Stomach (tissue), 9 donors: ENCODE data around the gene KSR2. TPM values are rescaled to one million over a fixed set of nuclear protein-coding genes. Genes with fewer than 3 reads are reported as not detected.

Experiments used
- DNase-seq, 2 donors: peaks; one replicate each; pipeline versions ENCODE4 v3.0.0 to v3.0.0-alpha.2; 2013 to 2019
- H3K27ac ChIP-seq, 5 donors: fragments of 200-600 bp in 4 of 5; sonication (generic) in 4 of 5; one replicate each; pipeline ENCODE4 v1.5.1; 2013 to 2019; ENCODE audit warnings: mild to moderate bottlenecking in 1 of 5, moderate library complexity in 1 of 5
- H3K27me3 ChIP-seq, 3 donors: fragments of 200-600 bp; sonication (generic); one replicate each; pipeline ENCODE4 v1.5.1; 2017 to 2019; ENCODE audit warnings: mixed run types in 1 of 3
- H3K36me3 ChIP-seq, 4 donors: fragments of 200-600 bp; sonication (generic); 1 replicate in 3 of 4; 2 replicates in 1 of 4; pipeline ENCODE4 v1.5.1; 2016 to 2019
- H3K4me1 ChIP-seq, 4 donors: fragments of 200-600 bp; sonication (generic); one replicate each; pipeline ENCODE4 v1.5.1; 2016 to 2019
- H3K4me3 ChIP-seq, 4 donors: fragments of 200-600 bp; sonication (generic) in 3 of 4; one replicate each; pipeline ENCODE4 v1.5.1; 2016 to 2019; ENCODE audit warnings: mild to moderate bottlenecking in 1 of 4
- H3K9me3 ChIP-seq, 4 donors: fragments of 200-600 bp; sonication (generic); one replicate each; pipeline ENCODE4 v1.5.1; 2016 to 2019
- EP300 ChIP-seq: sonication (generic); formaldehyde crosslinking; IDR thresholded peaks from one replicate; pipeline ENCODE4 v1.6.1; 2017; ENCODE audit warnings: antibody characterized with exemption
- POLR2A ChIP-seq, 4 donors: fragments of 450-650 bp; IDR thresholded peaks; one replicate each; pipeline ENCODE4 v1.6.1; 2016; ENCODE audit warnings: antibody characterized with exemption in 4 of 4, control low read depth in 2 of 4, mild to moderate bottlenecking in 1 of 4, moderate library complexity in 1 of 4
- POLR2AphosphoS5 ChIP-seq, 3 donors: sonication (generic); formaldehyde crosslinking; IDR thresholded peaks; one replicate each; pipeline ENCODE4 v1.6.1; 2016; ENCODE audit warnings: antibody characterized with exemption in 3 of 3
- WGBS, 5 donors: extraction: QIAGEN DNeasy Blood & Tissue Kit in 3 of 5; methylation state at CpG; one replicate each; pipeline versions ENCODE4 v1.1.5 to v1.1.7; 2013 to 2018; 5-methylcytosine and 5-hydroxymethylcytosine counted together
- intact Hi-C: fragments of 100-400 bp; cut with DNase I; formaldehyde crosslinking; loops from one replicate; pipeline ENCODE4 v1.15.1; 2023; ENCODE audit warnings: low total_unique reads
- polyA plus RNA-seq, 3 donors: library from polyadenylated mRNA; stranded (reverse); fragments of 200-250 nt; gene quantifications; one replicate each; pipeline ENCODE4 v1.2.3, GENCODE V29; 2013
- total RNA-seq, 5 donors: library from RNA; depleted of rRNA; stranded (reverse); fragments of >200 nt; gene quantifications; one replicate each; pipeline versions ENCODE4 v1.1.0 to v1.2.3, GENCODE V29; 2014 to 2016
- TF ChIP-seq, protein P1 (sequence below), 7 experiments: fragments of 450-650 bp in 4 of 7; fragments of 200-600 bp in 3 of 7; sonication (generic) in 3 of 7; IDR thresholded peaks; one replicate each; pipeline ENCODE4 v1.5.1; 2016 to 2019; ENCODE audit warnings: antibody characterized with exemption in 7 of 7, control low read depth in 2 of 7, mild to moderate bottlenecking in 1 of 7
- donor health status: healthy with polysubstance abuse.
- donor health status: Bipolar disorder and iron deficiency.
- donor health status: healthy.

The KSR2 gene
- total and polyA plus RNA-seq, 8 donors, result 0.03 to 1.4 (median 0.26) TPM; not detected in 2

DNA sequence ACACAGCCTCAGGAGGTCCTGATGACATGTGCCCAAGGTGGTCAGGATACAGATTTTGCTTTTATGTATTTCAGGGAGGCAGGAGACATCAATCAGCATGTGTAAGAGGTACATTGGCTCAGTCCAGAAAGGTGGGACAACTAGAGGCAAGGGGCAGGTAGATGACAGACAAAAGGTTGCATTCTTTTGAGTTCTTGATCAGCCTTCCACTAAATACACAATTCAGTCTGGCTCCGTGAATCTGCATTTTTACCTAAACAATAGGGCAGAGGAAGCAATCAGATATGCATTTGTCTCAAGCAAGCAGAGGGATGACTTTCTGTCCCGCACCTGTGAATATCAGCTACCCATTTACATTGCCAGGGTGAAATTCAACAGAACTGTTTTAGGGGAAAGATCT lies 178.6 kb downstream of the KSR2 start:
- intact Hi-C loops, result no loop called here
- DNase-seq, result no peak
- no peaks in the 10 kb centered on the region for H3K4me1 ChIP-seq
- H3K27me3 ChIP-seq, result peaks cover 0 to 4% (median 0%) of the 10 kb centered on the region in 3 donors
- no peak overlapping the region for H3K27ac ChIP-seq
- no peaks in the 10 kb centered on the region for H3K9me3 ChIP-seq
- TF ChIP-seq, protein P1, sequence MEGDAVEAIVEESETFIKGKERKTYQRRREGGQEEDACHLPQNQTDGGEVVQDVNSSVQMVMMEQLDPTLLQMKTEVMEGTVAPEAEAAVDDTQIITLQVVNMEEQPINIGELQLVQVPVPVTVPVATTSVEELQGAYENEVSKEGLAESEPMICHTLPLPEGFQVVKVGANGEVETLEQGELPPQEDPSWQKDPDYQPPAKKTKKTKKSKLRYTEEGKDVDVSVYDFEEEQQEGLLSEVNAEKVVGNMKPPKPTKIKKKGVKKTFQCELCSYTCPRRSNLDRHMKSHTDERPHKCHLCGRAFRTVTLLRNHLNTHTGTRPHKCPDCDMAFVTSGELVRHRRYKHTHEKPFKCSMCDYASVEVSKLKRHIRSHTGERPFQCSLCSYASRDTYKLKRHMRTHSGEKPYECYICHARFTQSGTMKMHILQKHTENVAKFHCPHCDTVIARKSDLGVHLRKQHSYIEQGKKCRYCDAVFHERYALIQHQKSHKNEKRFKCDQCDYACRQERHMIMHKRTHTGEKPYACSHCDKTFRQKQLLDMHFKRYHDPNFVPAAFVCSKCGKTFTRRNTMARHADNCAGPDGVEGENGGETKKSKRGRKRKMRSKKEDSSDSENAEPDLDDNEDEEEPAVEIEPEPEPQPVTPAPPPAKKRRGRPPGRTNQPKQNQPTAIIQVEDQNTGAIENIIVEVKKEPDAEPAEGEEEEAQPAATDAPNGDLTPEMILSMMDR (IDR thresholded peaks at IDR 0.05), result no peak
- TF ChIP-seq POLR2AphosphoS5 (IDR thresholded peaks at IDR 0.05) (no peak), POLR2A (IDR thresholded peaks at IDR 0.05) (no peak), EP300 (no peak)
- WGBS, 5 donors, result 23 to 39% (median 35%) methylated on average over 2 of the region's 2 CpGs
- no peaks in the 10 kb centered on the region for H3K36me3 ChIP-seq
- no peak overlapping the region for H3K4me3 ChIP-seq

DNA sequence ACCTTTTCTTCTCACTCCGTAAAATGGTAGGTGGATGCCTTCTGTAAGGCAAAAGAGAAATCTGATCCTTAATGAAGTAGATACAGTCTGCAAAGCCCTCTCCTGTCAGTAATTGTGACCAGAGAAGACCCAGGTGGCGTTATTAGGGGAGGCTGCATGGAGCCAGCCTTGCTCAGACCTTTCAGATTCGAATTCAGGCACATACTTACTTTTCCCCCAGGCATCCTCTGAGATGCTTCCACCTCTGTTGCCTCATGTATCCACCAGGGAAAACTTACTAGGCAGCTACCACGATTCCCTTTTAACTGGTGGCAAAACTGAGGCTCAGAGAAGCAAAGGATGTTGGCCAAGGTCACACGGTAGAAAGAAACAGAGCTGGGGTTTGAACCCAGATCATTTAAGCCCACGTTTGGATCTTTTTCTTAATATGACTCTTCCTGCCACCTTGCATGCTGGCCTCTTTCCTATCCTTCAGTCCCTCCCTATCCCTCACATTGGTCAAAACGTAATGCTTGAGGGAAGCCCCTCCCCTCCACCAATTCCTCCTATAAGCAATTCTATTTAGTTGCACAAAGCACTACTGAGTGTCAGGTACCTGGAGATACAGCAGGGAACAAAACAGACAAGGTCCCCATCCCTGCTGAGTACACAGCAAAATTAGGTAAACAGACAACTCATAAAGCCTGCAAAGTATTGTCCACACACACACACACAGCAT lies 179.4 kb downstream of the KSR2 start:
- intact Hi-C loops, result no loop called here
- H3K4me1 ChIP-seq, result no peaks in the 10 kb centered on the region
- 39 to 55% (median 47%) methylated on average over 7 of the region's 7 CpGs for WGBS, 5 donors
- no peak overlapping the region for H3K27ac ChIP-seq
- TF ChIP-seq, protein P1 (IDR thresholded peaks at IDR 0.05), result no peak
- TF ChIP-seq POLR2AphosphoS5 (IDR thresholded peaks at IDR 0.05) (no peak), EP300 (no peak), POLR2A (IDR thresholded peaks at IDR 0.05) (no peak)
- DNase-seq, result no peak
- no peaks in the 10 kb centered on the region for H3K36me3 ChIP-seq
- no peak overlapping the region for H3K4me3 ChIP-seq
- peaks cover 0 to 4% (median 0%) of the 10 kb centered on the region in 3 donors for H3K27me3 ChIP-seq
- no peaks in the 10 kb centered on the region for H3K9me3 ChIP-seq

DNA sequence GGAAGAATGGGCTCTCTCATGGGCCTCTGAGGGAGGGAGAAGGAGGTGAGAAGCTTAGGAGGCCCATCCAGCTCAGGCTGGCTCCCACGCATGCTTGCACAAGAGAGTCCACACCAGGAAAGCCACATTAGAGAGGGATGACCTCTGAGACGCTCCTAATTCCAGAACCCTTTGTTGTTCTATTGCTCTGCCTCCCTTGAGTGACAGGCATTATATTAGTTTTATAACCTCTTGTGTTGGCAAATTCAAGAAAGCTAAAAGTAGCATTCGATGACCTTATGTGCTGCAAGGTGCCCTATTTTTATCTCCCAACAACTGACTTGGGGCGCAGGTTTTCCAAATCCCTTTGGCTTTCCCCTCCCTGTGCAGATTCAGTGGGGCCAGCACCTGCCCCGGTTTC lies 190.1 kb downstream of the KSR2 start:
- no peak for TF ChIP-seq EP300
- no peak for TF ChIP-seq POLR2AphosphoS5 (IDR thresholded peaks at IDR 0.05)
- no peak for TF ChIP-seq POLR2A (IDR thresholded peaks at IDR 0.05)
- TF ChIP-seq, protein P1 (IDR thresholded peaks at IDR 0.05), result no peak
- WGBS, 5 donors, result 72 to 85% (median 77%) methylated on average over 5 of the region's 5 CpGs
- intact Hi-C loops, result no loop called here
- H3K27me3 ChIP-seq, result no peaks in the 10 kb centered on the region
- no peak overlapping the region for H3K4me3 ChIP-seq
- H3K36me3 ChIP-seq, result no peaks in the 10 kb centered on the region
- H3K9me3 ChIP-seq, result no peaks in the 10 kb centered on the region
- no peaks in the 10 kb centered on the region for H3K4me1 ChIP-seq
- DNase-seq, result no peak
- no peak overlapping the region for H3K27ac ChIP-seq

DNA sequence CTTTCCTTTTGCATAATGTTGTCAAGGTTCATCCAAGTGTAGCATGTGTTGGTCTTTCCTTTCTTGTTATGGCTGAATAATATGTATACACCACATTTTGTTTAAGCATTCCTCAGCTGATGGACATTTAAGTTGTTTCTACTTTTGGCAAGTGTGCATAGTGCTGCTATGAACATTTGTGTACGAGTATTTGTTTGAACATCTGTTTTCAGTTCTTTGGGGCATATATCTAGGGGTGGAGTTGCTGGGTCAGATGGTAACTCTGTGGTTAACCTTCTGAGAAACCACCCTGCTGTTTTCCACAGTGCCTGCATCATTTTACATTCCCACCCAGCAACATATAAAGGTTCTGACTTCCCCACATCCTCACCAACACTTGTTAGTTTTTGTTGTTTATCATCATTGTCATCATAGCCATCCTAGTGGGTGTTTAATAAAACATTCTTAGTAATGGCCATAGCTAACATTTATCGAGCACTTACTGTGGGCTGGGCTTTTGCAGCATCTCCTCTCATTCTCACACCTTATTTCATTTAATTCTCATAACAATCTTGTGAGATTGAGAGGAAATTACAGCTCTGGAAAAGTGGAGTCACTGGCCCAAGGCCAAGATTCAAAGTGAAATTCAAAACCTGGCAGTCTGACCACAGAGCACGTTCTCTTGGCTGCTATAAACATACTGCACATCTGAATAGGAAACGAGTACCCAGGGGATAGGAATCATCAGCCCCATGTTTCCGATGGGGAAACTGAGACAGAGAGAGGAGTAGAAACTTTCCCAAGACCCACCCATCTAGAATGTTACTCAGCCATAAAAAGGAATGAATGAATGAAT lies 193.6 kb downstream of the KSR2 start:
- Histone ChIP-seq H3K27me3 (no peaks in the 10 kb centered on the region), H3K36me3 (no peaks in the 10 kb centered on the region), H3K27ac (no peak overlapping the region), H3K4me3 (no peak overlapping the region), H3K9me3 (no peaks in the 10 kb centered on the region), H3K4me1 (no peaks in the 10 kb centered on the region)
- 51 to 62% (median 54%) methylated on average over 5 of the region's 5 CpGs for WGBS, 5 donors
- TF ChIP-seq POLR2AphosphoS5 (IDR thresholded peaks at IDR 0.05), result no peak
- TF ChIP-seq POLR2A (IDR thresholded peaks at IDR 0.05), result no peak
- no peak for TF ChIP-seq EP300
- TF ChIP-seq, protein P1 (IDR thresholded peaks at IDR 0.05), result no peak
- no peak for DNase-seq
- intact Hi-C loops, result no loop called here
